GM10248 (cell line): ENCODE results near the gene MBNL2.

Source experiments
- CTCF ChIA-PET: fragments of 300-600 bp; sonication (Branson Sonifier 250); formaldehyde crosslinking; extraction: SDS; loops from one replicate; lab custom pipeline; 2021; ENCODE audit warnings: antibody characterized with exemption; lab: Yijun Ruan, JAX
- POLR2A ChIA-PET: fragments of 350-650 bp; sonication (Branson Sonifier 250); formaldehyde crosslinking; extraction: SDS; loops from one replicate; lab custom pipeline; 2020; ENCODE audit warnings: antibody characterized with exemption; lab: Yijun Ruan, JAX
- DNase-seq: peaks from one replicate; pipeline ENCODE4 v3.0.0; 2012; ENCODE audit errors: extremely low spot score
- TF ChIP-seq, protein P1 (sequence below): IDR thresholded peaks from 2 replicates; pipeline ENCODE4 v1.5.1; 2012; ENCODE audit warnings: mild to moderate bottlenecking, low read depth; ENCODE audit errors: extremely low read depth, missing control alignments, control extremely low read depth

Gene MBNL2

DNA sequence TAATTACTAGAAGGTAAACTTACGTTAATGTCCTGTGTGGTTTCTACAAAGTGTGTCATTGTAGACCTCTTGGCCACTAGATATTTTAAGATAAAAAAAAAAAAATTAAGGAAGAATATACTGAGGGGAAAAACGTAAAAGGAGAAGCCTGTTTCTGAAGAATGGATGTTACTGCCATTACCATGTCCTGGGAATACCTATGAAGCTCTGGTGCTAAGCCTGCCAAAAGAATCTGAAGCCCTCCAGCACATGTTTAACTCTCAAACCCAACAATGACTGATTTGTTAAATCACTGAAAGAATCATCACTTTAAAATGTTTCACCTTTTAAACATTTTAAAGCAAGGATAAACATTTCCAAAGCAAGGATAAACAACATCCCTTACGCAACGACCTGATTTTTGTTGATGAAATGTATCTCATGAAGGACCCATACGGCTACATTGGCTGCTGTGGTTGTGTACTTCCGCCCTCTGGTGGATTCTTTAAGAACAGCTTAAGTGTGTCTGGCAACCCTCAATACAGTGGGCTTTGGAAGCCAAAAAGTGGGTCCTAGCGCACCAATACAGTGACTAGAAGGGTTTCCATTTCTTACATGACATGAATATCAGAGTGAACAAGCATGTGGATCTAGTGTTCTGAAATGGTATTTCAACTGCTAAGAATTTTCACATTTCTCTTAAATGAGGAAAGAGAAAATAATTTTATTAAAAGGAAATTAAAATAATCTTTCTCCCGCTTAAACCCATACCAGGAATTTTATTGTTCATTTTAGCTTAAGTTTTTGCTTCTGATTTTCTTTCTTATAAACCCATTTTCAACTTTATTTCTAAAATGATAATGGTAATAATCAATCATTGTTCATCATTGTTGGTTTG, 137.3 kb downstream of the MBNL2 start:
- TF ChIP-seq, protein P1, sequence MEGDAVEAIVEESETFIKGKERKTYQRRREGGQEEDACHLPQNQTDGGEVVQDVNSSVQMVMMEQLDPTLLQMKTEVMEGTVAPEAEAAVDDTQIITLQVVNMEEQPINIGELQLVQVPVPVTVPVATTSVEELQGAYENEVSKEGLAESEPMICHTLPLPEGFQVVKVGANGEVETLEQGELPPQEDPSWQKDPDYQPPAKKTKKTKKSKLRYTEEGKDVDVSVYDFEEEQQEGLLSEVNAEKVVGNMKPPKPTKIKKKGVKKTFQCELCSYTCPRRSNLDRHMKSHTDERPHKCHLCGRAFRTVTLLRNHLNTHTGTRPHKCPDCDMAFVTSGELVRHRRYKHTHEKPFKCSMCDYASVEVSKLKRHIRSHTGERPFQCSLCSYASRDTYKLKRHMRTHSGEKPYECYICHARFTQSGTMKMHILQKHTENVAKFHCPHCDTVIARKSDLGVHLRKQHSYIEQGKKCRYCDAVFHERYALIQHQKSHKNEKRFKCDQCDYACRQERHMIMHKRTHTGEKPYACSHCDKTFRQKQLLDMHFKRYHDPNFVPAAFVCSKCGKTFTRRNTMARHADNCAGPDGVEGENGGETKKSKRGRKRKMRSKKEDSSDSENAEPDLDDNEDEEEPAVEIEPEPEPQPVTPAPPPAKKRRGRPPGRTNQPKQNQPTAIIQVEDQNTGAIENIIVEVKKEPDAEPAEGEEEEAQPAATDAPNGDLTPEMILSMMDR, result peak; percentile 78
- CTCF ChIA-PET, result interaction anchor here (0.6 to 13.5 kb wide), 35 partner anchors 8 to 342 kb away, joined by 3 to 237 read pairs (median 4); partner anchors contain the start of genes MBNL2 and RAP2A
- peak; percentile 37 for DNase-seq
- POLR2A ChIA-PET, result no interaction called here

DNA sequence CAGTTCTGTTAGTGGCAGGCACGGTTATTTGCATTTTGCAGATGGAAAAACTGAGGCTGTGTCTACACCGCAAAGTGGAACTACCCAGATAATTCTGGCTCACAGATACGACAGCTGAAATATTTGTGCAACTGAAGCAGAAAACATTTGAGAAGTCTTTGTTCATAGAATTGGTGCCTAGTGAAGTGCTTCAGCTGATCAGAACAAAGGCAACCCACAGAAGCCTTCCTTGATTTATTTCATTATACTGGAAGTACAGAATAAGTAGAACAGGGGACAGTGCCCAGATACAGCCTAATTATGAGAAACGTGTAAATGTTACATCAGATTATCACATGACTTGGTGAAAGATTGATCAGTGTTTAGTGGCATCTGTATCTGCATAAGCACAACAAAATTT, 138.5 kb downstream of the MBNL2 start:
- POLR2A ChIA-PET, result no interaction called here
- DNase-seq, result no peak
- CTCF ChIA-PET, result interaction anchor here (1.1 to 13.5 kb wide), 12 partner anchors 12 to 259 kb away, joined by 3 to 237 read pairs (median 4); partner anchors contain the start of gene MBNL2
- TF ChIP-seq, protein P1, result no peak

DNA sequence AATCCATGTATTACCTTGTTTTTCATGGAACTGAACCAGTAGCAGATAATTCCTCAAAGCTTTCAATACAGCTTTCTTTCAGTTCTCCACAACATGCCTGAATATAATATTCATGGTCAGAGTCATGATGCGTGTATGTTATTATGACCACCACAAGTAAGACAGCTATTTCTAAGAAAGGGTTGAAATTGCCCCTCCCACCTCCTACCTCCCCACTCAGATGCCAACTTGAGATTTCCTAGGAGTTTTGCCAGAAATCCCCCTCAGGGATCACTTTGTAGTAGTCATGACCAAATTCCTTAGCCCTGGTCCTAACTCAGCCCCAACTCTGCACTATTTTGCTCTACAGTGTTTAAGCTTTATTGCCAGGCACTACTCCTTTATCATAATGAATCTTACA, 141.9 kb downstream of the MBNL2 start:
- TF ChIP-seq, protein P1, result no peak
- DNase-seq, result no peak
- ChIA-PET CTCF (interaction anchor here (1.1 to 13.5 kb wide), 3 partner anchors 10 to 253 kb away, joined by 3 to 237 read pairs (median 4); no protein-coding TSS in a partner anchor), POLR2A (interaction anchor here (0.6 kb wide), 1 partner anchor 204 kb away, joined by 3 read pairs; no protein-coding TSS in a partner anchor)

DNA sequence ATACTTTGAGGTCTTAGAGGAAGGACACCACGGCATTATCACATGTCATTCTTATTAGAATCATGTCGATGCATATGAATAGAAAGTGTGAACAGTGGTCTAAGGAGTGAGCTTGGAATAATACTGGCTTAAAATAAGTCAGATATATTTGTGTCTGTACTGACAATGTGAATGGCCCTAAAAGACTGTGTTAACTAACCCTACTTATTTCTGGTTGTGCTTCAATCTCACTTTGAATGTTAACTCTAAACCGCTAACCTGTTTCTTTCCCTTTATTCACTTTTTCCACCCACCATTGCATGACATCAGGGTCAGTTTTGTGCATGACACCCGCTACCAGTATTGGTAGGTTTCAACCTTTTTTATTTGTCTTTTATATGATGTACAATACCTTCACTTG, 142.7 kb downstream of the MBNL2 start:
- TF ChIP-seq, protein P1, result no peak
- CTCF ChIA-PET, result interaction anchor here (1.1 to 13.5 kb wide), 3 partner anchors 10 to 253 kb away, joined by 3 to 237 read pairs (median 4); no protein-coding TSS in a partner anchor

DNA sequence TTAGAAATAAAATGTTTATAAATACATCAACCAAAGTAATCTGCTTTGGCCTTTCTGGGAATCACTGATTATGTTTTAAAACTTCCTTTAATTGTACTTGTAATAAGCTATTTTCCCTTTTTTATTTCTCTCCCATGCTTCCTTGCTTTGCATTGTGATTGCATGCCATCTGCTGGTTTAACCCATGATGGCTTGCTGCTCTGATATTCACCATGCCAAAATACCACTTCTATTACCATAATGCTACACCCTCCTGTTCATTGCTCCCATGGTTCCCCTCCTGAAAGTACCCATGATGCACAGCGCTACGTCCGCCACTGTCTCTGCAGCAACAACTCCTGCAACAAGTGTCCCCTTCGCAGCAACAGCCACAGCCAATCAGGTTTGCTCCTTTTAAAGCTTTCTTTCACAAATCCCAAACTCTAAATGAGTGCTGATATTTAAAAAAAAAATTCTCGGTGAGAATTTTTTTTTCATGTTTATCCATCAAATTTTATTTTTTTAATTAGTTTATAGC, 144.1 kb downstream of the MBNL2 start:
- TF ChIP-seq, protein P1, result peak; percentile 14
- ChIA-PET POLR2A (no interaction called here), CTCF (interaction anchor here (1.5 to 13.5 kb wide), 2 partner anchors 10 to 255 kb away, joined by 4 to 237 read pairs; no protein-coding TSS in a partner anchor)
- no peak for DNase-seq

More for the DNA sequence above, 142.7 kb downstream of the MBNL2 start:
- POLR2A ChIA-PET, result no interaction called here
- no peak for DNase-seq

DNA sequence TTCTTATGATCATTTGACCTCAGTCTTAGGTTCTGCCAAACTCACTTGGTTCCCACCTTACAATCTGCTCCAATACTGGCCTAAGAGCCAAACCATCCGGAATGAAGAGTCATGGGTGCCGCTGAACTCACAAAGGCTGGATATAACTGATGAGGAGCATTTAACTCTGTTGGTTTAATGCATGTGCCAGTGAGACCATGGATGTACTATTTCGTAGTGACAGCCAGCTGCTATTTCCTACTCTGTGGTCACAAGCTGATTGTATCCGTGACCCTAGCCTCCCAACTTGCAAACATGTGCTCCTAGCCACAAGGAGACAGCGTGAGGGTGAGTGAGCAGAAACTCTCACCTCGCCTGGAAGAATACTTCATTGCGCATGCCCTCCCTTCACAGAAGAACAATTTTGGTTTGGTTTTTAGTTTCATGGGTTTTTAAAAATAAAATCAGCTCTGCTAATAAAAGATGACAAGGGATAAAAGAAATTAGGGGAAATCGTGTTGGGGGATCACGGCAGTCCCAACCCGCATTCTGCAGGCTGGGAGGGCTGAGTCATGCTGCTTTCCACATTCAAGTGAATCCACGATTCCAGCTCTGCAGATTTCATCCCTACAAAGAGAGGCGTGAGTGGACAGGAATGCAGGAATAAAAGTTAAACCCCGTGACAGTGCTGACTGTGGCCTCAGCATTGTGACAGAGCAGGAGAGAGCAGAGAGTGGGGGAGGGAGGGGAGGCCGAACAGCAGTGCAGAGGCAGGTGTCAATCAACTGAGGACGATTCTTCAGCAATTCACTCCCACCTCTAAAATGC, 145.1 kb downstream of the MBNL2 start:
- TF ChIP-seq, protein P1, result no peak
- ChIA-PET CTCF (interaction anchor here (0.7 to 13.5 kb wide), 6 partner anchors 8 to 256 kb away, joined by 3 to 237 read pairs (median 4); no protein-coding TSS in a partner anchor), POLR2A (no interaction called here)
- no peak for DNase-seq
